GOT3 (cell line): ENCODE measurements around the gene HS6ST3.
"Not testable (repeated sequence)": the region's sequence is repeated elsewhere in the genome, so short reads cannot be mapped to it uniquely, and the experiment has no call there.

ENCODE experiments used
- DNase-seq: peaks from one replicate; lab custom pipeline; 2025; ENCODE audit warnings: mixed read lengths; lab: John Stamatoyannopoulos, UW

HS6ST3 gene

DNA sequence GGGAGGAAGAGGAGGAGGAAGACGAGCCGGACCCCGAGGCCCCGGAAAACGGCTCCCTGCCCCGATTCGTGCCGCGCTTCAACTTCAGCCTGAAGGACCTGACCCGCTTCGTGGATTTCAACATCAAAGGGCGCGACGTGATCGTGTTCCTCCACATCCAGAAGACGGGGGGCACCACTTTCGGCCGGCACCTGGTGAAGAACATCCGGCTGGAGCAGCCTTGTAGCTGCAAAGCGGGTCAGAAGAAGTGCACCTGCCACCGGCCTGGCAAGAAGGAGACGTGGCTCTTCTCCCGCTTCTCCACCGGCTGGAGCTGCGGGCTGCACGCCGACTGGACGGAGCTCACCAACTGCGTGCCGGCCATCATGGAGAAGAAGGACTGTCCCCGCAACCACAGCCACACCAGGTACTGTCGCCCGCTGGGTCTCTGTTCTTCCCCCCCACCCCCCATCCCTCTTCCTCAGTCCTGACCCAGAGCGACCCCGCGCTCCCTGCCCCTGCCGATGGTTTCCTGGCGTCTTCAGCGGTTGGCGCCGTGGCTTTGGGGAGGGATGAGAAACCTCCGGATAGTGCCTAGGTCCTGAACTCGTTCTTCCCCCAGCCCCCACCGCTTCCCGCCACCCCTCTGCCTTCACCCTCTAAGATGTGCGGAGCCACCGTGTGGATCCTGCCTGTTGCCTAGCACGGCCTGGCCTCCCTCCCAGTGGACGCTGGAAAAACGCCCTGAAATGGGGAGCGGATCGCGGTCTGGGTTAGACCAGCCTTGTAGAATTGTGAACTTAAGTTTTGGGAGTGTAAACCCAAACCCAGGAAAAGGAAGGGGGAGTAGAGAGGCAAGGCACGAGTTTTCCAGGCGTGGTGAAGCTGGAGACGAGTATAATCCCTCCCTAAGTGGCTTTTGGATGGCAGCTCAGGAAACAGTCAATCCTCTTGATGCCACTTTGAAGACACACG, 1.5 kb downstream of the HS6ST3 start:
- no peak for DNase-seq

DNA sequence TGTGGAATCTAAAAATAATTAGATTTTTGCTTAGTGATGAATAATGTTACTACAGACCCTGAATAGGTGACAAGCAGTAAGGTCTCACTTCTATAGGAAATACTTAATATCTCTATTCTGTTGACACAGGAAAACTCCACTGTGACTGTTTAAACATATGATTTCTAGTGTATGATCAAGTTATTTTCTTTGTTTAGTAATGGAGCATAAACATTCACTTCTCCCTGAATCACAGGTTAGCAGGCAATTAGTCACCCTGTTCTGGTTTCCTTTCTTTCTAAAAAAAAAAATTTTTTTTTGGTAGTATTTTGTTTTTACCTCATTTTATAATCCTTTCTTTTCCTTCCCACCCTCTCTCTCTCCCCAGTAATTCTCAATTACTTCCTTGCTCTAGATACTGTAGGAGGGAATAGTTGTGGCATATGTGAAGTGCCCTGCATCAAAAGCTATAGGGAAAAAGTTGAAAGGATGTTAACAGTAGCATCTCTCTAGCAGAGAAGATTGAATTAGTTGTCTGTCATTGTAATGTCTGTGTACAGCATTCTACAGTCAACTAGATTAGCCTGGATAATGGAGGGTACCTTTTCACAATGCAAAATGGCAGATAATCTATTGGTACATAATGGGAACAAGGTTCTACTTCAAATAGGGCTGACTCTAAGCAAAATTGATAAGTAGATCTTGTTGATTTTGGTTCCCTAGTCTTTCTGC, 3.5 kb downstream of the HS6ST3 start:
- DNase-seq = no peak

DNA sequence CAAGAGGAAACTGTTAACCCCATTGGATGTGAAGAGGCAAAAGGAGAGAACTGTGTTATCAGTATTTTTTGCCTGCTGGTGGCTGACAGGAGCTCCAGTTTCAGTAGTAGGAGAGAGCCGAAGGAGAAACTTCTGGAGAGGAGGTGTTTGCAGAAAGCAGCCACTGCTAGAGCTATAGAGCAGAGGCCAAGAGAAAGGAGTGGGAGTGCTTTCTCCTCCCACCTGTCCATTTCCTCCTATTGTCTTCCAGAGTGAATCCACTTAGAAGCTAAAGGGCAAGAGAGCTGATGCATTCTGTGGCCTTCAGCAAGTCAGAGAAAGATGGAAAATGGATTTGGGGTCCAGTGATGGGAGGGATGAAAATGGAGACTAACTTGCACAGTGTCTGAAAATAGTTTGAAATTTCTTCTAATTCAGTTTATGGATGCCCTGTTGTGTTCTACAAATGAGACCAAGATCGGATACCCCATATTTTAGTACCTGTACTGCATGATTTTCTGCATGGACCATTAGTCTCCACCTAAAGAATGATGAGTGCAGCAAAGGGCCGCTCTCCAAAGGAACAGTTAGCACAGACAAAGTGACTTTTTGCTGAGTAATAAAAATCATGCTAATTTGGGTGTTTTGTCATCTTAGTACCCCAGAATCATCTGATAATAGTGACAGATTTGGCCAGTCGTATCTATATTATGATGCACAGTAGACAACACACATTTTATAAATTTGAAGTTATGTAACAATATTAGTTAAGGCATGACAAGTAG, 10.7 kb downstream of the HS6ST3 start:
- DNase-seq = no peak

DNA sequence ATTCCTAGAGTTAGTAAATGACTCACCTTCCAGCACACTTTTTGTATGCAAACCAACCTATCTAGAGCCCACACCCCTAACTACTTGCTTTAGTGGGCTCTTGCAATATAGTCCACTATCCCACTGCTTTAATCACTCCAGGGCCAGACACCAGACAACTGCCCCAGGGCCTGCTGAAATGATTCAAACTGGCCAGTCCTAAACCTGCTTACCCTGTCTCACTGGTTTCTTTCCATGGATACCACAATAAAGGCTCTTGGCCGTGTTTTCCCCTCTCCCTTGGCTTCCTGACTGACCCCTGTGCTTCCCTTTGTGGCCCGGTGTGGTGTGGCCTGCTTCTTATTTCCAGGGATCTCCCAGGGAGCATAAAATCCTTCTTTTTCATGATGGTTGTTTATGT, 14.6 kb downstream of the HS6ST3 start:
- DNase-seq = no peak

DNA sequence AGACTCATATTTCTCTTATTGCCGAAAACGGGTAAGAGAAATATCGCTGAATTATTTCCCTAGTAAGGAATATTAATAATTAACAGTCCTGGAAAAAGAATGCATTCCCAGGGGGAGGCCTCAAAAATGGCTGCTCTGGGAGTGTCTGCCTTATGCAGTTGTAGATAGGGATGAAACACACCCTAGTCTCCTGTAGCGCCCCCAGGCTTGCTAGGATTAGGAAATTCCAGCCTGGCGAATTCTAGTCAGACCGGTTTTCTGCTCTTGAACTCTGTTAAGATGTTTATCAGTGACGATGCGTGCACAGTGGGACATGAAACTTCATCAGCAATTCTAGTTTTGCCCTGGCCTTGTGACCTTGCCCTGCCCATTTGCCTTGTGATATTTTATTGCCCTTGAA, 18.2 kb downstream of the HS6ST3 start:
- not testable (repeated sequence) for DNase-seq

DNA sequence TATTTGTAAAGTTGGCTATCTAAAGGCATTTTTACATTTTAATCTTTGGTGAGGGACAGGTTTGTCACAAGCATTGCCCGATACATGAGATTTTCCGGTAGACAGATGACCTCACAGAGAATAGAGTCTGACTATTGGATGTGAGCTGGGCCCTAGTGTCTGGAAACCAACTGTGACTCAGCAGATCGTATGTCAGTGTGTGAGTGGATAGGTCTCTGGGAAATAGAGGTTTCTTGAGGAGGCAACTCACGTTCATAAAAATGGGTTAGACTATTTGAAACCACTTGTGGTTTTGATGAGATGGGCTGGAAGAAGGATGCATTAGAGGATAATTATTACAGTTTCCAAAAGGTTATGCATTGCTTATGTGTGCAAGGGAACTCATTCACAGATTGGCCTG, 19.2 kb downstream of the HS6ST3 start:
- DNase-seq = no peak

DNA sequence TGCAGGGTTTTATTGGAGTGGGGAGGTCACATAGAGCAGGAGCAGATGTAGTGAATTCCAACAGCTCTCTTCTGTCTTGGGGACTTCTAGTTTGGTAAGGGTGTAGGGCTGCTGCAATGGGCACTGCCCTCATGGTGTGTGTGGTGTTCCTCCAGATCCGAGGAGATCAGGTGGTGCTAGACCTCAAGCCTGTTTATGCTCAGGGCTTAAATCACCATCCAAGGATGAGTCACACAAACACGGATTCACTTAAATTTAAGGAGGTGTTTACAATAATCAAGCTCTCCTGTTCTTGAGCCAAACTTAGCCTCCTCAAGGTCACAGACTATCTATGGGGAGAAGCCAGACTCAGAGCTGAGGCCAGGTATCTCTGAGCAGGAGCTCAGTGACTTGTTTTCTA, 23.0 kb downstream of the HS6ST3 start:
- DNase-seq = no peak

DNA sequence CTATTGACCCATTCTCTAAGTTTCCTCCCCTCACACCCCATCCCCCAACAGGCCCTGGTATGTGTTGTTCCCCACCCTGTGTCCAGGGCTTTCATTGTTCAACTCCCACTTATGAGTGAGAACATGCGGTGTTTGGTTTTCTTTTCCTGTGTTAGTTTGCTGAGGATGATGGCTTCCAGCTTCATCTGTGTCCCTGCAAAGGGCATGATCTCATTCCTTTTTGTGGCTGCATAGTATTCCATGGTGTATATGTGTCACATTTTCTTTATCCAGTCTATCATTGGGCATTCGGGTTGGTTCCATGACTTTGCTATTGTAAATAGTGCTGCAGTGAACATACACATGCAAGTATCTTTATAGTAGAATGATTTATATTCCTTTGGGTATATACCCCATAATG, 25.5 kb downstream of the HS6ST3 start:
- not testable (repeated sequence) for DNase-seq

DNA sequence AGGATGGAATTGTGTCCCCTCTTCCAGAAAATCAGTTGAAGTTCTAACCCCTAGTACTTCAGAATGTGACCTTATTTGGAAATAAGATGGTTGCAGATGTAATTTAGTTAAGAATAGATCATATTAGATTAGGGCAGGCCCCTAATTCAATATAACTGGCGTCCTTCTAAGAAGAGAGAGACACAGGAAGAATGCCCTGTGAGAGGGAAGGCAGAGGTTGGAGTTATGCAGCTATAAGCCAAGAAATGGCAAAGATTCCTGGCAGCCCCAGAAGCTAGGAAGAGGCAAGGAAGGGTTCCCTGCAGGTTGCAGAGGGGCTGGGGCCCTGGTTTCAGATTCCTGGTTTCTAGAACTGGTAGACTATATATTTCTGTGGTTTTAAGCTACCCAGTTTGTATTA, 30.0 kb downstream of the HS6ST3 start:
- DNase-seq = no peak

DNA sequence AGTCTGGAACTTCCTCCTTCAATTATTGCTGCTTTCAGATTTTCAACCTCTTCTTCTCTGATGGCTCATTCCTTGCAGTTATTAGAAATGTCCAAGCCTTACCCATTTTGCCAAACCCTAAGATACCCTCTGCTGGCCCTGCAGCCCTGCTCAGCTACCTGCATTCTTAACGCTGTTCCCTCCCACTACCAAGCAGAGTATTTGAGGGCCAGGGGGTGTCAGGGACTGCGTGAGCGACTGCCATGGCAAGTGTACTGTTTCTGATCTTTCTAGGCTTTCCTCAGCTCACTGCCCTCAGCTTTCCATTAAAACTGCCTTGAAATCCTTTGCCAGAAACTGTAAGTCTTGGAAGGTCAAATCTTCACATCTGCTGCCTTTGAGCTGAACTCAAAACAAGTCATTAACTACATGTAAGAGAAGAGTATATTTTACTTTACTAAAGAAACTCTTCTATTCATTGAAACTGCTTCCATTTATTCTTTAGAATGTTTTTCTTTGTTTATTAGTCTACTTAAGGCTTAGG, 41.0 kb downstream of the HS6ST3 start:
- DNase-seq = no peak

DNA sequence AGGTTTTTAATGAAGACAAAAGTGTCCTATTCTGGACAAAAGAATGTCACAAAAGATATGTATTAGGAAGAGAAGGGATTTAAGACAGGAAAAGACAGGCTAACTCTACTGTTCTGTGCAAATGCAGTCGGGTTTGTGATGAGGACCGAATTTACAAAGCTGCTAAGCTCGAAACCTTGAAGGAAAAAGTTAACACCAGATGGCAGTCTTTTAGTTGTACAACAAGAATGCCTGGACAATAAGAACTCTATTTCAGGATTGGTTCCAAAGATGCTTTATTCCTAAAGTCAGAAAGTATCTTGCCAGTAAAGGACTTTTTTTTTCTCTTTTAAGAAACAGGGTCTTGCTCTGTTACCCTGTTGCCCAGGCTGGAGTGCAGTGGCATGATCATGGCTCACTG, 51.1 kb downstream of the HS6ST3 start:
- DNase-seq = no peak

DNA sequence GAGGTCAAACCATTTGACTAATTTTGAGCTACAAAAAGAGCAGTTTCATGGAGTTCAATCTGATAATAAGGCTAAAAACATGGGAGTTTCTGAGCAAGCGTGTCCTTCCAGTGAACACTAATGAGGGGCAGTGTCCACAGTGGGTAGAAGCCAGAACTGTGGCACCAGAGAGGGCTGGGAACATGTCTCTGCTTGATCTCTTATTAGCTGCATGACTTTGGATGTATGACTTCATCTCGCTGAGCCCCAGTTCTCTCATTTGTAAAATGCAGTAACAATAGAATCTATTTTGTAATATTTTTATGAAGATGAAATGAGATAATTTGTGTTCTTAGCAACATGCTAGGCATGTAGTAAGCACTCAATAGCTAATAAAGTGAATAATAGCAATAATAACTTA, 69.8 kb downstream of the HS6ST3 start:
- no peak for DNase-seq

DNA sequence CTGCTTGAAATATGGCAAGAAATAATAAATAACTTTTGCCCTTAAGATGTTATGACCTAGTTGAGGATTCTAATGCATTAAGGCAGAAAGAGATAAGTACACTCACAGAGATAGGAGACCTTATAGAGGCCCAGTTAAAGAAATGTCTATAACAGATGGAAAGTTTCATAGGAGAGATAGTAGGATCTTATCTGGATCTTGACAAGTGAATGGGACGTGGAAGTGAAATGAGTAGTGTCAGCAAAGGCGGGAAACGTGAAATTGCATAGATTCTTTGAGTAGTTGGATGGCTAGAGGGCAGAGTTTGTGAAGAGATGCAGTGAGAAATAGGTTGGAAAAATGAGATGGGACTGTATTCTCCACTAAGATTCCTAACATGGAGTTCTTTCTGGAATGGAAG, 71.2 kb downstream of the HS6ST3 start:
- no peak for DNase-seq

DNA sequence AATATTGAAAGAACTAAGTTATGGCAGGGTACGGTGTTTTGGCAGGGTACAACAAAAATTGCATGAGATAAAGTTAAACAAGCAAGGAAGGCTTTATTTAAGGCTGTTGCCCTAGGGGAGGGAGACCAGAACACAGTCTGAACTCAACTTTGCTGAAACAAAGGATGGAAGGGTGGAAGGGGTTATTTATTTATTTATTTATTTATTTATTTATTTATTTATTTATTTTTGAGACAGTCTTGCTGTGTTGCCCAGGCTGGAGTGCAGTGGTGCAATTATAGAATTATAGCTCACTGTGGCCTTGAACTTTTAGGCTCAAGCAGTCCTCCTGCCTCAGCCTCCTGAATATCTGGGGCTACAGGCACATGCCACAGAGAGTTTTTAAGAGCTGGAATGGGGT, 75.9 kb downstream of the HS6ST3 start:
- no peak for DNase-seq

DNA sequence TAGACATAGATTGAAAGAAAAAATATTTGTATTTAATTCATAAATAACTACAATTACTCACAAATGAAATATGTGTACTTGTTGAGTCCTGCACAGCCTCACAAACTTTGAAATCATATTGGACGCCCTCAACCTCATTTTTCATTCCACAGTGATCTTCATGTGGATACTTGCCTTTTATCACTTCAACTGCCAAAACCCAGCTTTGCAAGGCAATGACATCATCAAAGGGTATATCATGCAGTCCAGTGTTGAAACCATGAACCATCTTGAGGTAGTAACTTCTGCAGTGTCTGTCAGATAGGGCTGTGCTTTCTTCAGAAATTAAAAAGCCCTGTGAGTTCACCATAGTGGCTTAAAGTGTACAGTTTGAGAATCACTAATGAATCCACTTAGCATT, 82.2 kb downstream of the HS6ST3 start:
- no peak for DNase-seq

DNA sequence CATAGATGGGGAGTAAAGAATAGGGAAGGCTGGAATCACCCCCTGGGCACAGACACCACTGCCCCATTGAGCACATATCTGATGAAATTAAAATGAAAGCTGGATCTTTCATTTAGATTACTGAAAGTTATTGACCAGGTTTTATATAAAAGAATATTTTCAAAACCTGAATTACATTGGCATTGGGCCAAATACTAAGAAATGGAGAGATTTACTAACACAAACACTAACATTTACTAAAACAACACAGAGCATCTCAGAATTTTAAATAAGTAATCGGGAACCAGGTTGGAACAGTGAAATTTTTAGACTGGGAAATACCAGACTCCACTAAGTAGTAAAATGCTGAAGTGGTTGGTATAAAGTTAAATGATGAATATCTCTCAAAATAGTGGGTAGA, 88.9 kb downstream of the HS6ST3 start:
- no peak for DNase-seq

DNA sequence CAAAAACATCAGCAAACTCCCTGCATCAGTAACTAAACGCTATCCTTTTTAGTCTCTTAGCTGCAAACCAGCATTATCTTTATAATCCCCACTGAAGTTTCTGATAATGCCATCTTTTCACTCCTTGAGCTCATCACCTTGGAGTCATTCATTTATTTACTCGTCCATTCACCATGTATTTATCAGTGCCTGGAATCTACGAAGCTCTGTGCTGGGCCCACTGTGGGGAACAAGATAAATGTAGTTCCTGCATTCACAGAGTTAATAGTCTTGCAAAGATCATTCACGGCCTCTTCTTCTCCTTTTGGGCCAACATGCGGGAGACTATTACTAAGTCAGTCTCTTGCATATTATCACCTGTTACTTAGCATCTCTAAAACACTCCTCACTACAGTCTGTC, 89.4 kb downstream of the HS6ST3 start:
- DNase-seq = no peak

DNA sequence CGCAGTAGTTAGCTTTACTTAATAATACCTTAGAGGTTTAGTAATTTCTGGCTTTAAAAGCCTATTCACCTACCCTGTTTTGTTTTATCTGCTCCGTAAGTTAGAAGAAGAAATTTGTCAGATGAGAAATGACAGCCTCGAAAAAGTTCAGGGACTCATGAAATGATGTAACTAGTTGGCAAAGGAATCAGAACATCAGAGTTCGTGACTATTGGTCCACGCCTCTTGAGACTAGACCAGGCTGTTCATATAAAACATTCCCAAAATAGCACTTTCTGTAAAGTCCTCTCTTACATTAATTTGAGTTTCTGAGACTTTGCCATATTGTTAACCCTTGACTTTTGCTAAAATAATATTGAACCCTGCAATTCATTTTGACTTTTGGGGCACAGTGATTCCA, 92.0 kb downstream of the HS6ST3 start:
- DNase-seq = no peak

DNA sequence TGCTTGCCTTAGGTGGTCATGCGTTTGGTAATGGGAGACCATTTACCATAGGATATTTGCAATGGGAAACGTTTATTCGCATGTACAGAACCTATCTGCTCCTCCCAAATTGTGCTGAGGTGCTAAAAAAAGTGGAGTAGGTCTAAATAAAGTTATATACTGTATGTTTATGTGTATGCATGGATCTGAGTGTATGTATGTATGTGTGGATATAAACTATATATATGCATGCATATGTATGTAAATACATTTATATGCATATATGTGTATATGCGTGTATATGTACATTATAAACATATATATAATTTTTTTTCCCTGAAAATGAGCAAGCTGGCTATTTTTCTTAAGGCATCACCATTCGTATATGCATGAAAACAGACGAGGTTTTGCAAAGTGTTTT, 95.9 kb downstream of the HS6ST3 start:
- no peak for DNase-seq

DNA sequence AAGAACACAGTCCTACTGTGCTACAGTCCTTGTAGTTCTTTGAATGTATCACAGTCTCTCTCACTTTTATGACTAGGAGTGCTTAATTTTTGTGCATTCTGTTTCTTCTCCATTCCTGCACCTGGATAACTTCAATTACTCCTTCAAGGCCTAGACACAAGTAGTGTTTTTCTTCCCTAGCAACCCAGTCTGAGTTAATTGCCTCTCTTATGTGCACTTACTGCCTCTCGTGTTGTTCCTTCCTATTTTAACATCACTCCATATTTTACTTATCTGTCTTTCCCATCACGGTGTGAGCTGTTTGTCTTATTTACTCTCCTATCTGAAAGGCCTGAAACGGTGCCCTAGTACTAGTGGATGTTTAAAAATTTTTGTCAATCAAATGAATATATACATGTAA, 101.5 kb downstream of the HS6ST3 start:
- DNase-seq = no peak

DNA sequence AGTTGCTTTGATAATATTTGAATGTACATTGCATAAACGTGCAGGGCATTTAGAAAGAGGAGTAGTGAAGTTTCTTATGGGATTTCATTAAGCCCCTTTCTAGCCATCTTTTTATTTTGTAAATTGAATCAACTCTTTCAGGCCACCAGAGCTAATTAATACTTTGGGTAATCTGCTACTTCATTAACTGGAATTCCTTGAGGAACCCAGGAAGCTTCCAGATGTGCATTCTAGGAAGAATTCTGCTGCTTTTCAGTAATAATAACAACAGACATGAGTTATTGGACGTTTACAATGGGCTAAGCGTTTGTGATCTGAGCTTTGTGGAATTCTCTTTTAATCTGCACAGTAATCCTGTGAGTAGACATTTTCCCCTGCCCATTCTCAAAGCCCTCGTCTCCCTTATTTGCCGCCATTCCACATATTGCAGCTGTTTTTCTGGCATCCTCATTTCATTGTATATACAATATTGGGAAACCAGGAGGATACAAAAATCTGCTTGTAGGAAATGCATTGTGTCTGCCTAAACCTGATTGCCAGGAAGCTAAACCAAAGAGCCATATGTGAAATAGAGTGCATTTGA, 103.9 kb downstream of the HS6ST3 start:
- DNase-seq = no peak

DNA sequence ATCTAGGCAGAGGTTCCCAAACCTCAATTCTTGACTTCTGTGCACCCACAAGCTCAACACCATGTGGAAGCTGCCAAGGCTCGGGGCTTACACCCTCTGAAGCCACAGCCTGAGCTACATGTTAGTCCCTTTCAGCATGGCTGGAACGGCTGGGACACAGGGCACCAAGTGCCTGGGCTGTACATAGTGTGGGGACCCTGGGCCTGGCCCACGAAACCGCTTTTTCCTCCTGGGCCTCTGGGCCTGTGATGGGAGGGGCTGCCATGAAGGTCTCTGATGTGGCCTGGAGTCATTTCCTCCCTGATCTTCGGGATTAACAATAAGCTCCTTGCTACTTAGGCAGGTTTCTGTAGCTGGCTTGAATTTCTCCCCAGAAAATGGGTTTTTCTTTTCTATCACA, 108.1 kb downstream of the HS6ST3 start:
- no peak for DNase-seq
